K562 (cell line): ENCODE data around the gene XIRP1. TPM values are rescaled to one million over a fixed set of nuclear protein-coding genes. Genes with fewer than 3 reads are reported as not detected.

ENCODE experiments used
- CXXC5 ChIP-seq: fragments of 250-450 bp; sonication (Bioruptor Pico); IDR thresholded peaks from 2 replicates; pipeline ENCODE4 v1.8.0; 2022; ENCODE audit warnings: inconsistent platforms, mild to moderate bottlenecking, moderate library complexity
- ELF1 ChIP-seq: fragments of 200-800 bp; sonication (Bioruptor generic); IDR thresholded peaks from 2 replicates; pipeline ENCODE4 v1.6.1; 2016; ENCODE audit warnings: missing genetic modification characterization, missing compliant biosample characterization
- MEF2A ChIP-seq: IDR thresholded peaks from 2 replicates; pipeline ENCODE4 v1.6.1; 2011; ENCODE audit warnings: low read depth, mild to moderate bottlenecking, low read length, moderate library complexity; ENCODE audit not compliant: control insufficient read depth
- MTA3 ChIP-seq: fragments of 450-650 bp; formaldehyde crosslinking; IDR thresholded peaks from 2 replicates; pipeline ENCODE4 v1.6.1; 2017; ENCODE audit warnings: mild to moderate bottlenecking, borderline replicate concordance
- PRMT5 ChIP-seq: sonication (generic); formaldehyde crosslinking; IDR thresholded peaks from 2 replicates; pipeline ENCODE4 v1.5.0; 2020; ENCODE audit warnings: missing genetic modification reagents
- SIX5 ChIP-seq, 2 experiments: IDR thresholded peaks; 2 replicates each; pipeline ENCODE4 v1.6.1; 2011; ENCODE audit warnings: low read length in 2 of 2, borderline replicate concordance in 1 of 2, low read depth in 1 of 2, mild to moderate bottlenecking in 1 of 2, moderate library complexity in 1 of 2; ENCODE audit not compliant: insufficient read depth in 1 of 2
- SOX6 ChIP-seq: fragments of 450-650 bp; IDR thresholded peaks from 2 replicates; pipeline ENCODE4 v1.6.1; 2014; ENCODE audit warnings: mild to moderate bottlenecking
- polyA plus RNA-seq, 8 experiments: library from polyadenylated mRNA; depleted of rRNA in 4 of 8; stranded (reverse) in 5 of 8; unstranded in 3 of 8; fragments of >200 nt; fragmentation: Nextera tagmentation in 2 of 8; fragmentation: Illumina TruSeq in 1 of 8; extraction: Ambion mirVana in 2 of 8; extraction: Trizol in 1 of 8; gene quantifications; 2 replicates each; pipeline versions ENCODE4 v1.2.1 to v1.2.3, GENCODE V29; 2011 to 2014; ENCODE audit warnings: inconsistent platforms in 1 of 8, missing spikeins in 1 of 8
- total RNA-seq, 7 experiments: library from RNA; depleted of rRNA in 6 of 7; stranded (reverse); fragments of >200 nt in 6 of 7; fragmentation: Illumina TruSeq in 2 of 7; extraction: Trizol in 2 of 7; gene quantifications; 2 replicates each; pipeline versions ENCODE4 v1.2.1 to v1.2.3, GENCODE V29; 2011 to 2021; ENCODE audit warnings: low replicate concordance in 1 of 7
- TF ChIP-seq, protein P1 (sequence below): fragments of 450-650 bp; IDR thresholded peaks from 2 replicates; pipeline ENCODE4 v1.6.1; 2016; ENCODE audit warnings: missing biosample characterization, missing genetic modification characterization

Gene XIRP1
- total and polyA plus RNA-seq, 9 of the 15 experiments (the other 6 are each of a cell fraction or from before 2014, with no cell fraction given), result 0.03 to 0.27 (median 0.08) TPM; not detected in 3

DNA sequence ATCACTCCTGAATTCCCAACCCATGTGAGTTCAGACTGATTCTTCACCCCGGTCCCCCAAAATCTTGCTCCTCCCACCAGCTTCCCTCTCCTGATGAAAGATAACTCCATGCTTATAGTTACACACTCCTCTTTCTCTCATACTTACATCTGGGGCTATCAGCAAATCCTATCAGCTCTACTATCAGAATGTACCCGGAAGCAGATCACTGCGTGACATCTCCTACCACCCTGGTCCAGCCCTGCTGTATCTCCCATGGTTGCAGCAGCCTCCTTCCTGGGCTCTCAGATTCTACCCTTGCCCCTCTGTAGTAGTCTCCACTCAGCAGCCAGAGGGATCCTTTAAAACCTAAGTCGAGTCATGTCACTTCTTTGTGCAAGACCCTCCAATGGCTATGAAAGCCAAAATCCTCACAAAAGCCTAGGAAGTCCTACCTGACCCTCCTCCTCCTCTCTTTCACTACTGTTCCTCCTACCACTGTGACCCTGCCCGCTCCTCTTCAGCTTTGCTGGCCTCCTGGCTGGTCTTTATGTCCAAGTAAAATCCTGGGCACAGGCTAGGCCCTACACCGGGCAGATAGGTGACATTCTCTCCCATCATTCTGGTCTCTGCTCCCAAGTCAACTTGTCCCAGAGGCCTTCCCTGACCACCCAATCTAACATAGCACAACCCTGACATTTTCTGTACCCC lies 16.2 kb downstream of the XIRP1 start (continued):
- TF ChIP-seq CXXC5 (CRISPR knock-in tag), result peak; percentile 28
- 0 out of 4 replicates have a peak, but pooled peaks of 1 of the 2 experiments have one; percentile 15 for TF ChIP-seq SIX5 (IDR thresholded peaks at IDR 0.05; ENCODE audit: borderline replicate concordance in 1 of 2, insufficient read depth in 1 of 2, low read depth in 1 of 2, low read length in 2 of 2)
- TF ChIP-seq MEF2A, result no peak
- TF ChIP-seq SOX6, result no peak
- TF ChIP-seq PRMT5, result no peak
- TF ChIP-seq, protein P1, sequence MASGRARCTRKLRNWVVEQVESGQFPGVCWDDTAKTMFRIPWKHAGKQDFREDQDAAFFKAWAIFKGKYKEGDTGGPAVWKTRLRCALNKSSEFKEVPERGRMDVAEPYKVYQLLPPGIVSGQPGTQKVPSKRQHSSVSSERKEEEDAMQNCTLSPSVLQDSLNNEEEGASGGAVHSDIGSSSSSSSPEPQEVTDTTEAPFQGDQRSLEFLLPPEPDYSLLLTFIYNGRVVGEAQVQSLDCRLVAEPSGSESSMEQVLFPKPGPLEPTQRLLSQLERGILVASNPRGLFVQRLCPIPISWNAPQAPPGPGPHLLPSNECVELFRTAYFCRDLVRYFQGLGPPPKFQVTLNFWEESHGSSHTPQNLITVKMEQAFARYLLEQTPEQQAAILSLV (tag), result no peak
- no peak for TF ChIP-seq MTA3
- TF ChIP-seq ELF1 (tag), result peak; percentile 40; the same call in 1 of the 2 replicates
